CD8-positive, alpha-beta memory T cell (primary cell): ENCODE measurements around the gene MRPL53. TPM values are rescaled to one million over a fixed set of nuclear protein-coding genes. Genes with fewer than 3 reads are reported as not detected.
"Not testable (repeated sequence)": the region's sequence is repeated elsewhere in the genome, so short reads cannot be mapped to it uniquely, and the experiment has no call there.

Experiments
- CTCF ChIA-PET: fragments of 350-600 bp; sonication (Branson Sonifier 250); formaldehyde crosslinking; loops from one replicate; lab custom pipeline; 2021; ENCODE audit warnings: antibody characterized with exemption; lab: Charles Lee
- POLR2A ChIA-PET: fragments of 350-600 bp; sonication (Branson Sonifier 250); formaldehyde crosslinking; loops from one replicate; lab custom pipeline; 2021; ENCODE audit warnings: antibody characterized with exemption; lab: Charles Lee
- DNase-seq, 5 donors: peaks; one replicate each; pipeline versions ENCODE4 v3.0.0 to v3.0.0-alpha.2; 2020 to 2022; ENCODE audit warnings: mixed read lengths in 1 of 5
- H3K27ac ChIP-seq: one replicate; pipeline ENCODE4 v1.7.0; 2013; ENCODE audit warnings: low read depth, mild to moderate bottlenecking, low read length, moderate library complexity
- H3K27me3 ChIP-seq: 2 replicates; pipeline ENCODE4 v1.7.0; 2013; ENCODE audit warnings: low read length, mild to moderate bottlenecking; ENCODE audit not compliant: insufficient read depth, poor library complexity, severe bottlenecking
- H3K36me3 ChIP-seq: 2 replicates; pipeline ENCODE4 v1.7.0; 2013; ENCODE audit warnings: mild to moderate bottlenecking, low read length, moderate library complexity; ENCODE audit not compliant: insufficient read depth
- H3K4me1 ChIP-seq: 2 replicates; pipeline ENCODE4 v1.7.0; 2013; ENCODE audit warnings: mild to moderate bottlenecking, low read length, moderate library complexity; ENCODE audit not compliant: insufficient read depth
- H3K4me3 ChIP-seq: 2 replicates; pipeline ENCODE4 v1.7.0; 2013; ENCODE audit warnings: mild to moderate bottlenecking, low read length
- H3K9me3 ChIP-seq: 2 replicates; pipeline ENCODE4 v1.7.0; 2013; ENCODE audit warnings: mild to moderate bottlenecking, low read length
- H3K27ac Mint-ChIP-seq, 8 donors: one replicate each; pipeline ENCODE4 v1.8.0; 2020 to 2021; ENCODE audit warnings: mixed read lengths in 8 of 8, mild to moderate bottlenecking in 6 of 8, inconsistent platforms in 3 of 8, moderate library complexity in 3 of 8
- H3K27me3 Mint-ChIP-seq, 2 donors: one replicate each; pipeline ENCODE4 v1.8.0; 2020 to 2021; ENCODE audit warnings: mixed read lengths in 2 of 2, mild to moderate bottlenecking in 1 of 2, moderate library complexity in 1 of 2
- H3K36me3 Mint-ChIP-seq, 3 donors: one replicate each; pipeline ENCODE4 v1.8.0; 2020 to 2021; ENCODE audit warnings: mixed read lengths in 3 of 3, inconsistent platforms in 1 of 3, mild to moderate bottlenecking in 1 of 3
- H3K4me1 Mint-ChIP-seq, 3 donors: one replicate each; pipeline ENCODE4 v1.8.0; 2020 to 2021; ENCODE audit warnings: mixed read lengths in 3 of 3, inconsistent platforms in 1 of 3, mild to moderate bottlenecking in 1 of 3
- H3K4me3 Mint-ChIP-seq, 7 donors: one replicate each; pipeline ENCODE4 v1.8.0; 2020 to 2021; ENCODE audit warnings: mixed read lengths in 7 of 7, mild to moderate bottlenecking in 6 of 7, moderate library complexity in 4 of 7, inconsistent platforms in 2 of 7
- H3K9me3 Mint-ChIP-seq, 5 donors: one replicate each; pipeline ENCODE4 v1.8.0; 2020 to 2022; ENCODE audit warnings: mixed read lengths in 5 of 5, mild to moderate bottlenecking in 3 of 5, moderate library complexity in 2 of 5, inconsistent platforms in 1 of 5
- polyA plus RNA-seq: library from polyadenylated mRNA; unstranded; fragments of 300-500 nt; fragmentation: Illumina TruSeq; gene quantifications from one replicate; pipeline ENCODE4 v1.2.3, GENCODE V29; 2021
- total RNA-seq, 2 experiments: library from RNA; stranded (reverse); gene quantifications; one replicate each; pipeline ENCODE4 v1.2.3, GENCODE V29; 2021

The MRPL53 gene
- total and polyA plus RNA-seq, 3 experiments from 2014 or later = 108 to 118 (median 115) TPM

DNA sequence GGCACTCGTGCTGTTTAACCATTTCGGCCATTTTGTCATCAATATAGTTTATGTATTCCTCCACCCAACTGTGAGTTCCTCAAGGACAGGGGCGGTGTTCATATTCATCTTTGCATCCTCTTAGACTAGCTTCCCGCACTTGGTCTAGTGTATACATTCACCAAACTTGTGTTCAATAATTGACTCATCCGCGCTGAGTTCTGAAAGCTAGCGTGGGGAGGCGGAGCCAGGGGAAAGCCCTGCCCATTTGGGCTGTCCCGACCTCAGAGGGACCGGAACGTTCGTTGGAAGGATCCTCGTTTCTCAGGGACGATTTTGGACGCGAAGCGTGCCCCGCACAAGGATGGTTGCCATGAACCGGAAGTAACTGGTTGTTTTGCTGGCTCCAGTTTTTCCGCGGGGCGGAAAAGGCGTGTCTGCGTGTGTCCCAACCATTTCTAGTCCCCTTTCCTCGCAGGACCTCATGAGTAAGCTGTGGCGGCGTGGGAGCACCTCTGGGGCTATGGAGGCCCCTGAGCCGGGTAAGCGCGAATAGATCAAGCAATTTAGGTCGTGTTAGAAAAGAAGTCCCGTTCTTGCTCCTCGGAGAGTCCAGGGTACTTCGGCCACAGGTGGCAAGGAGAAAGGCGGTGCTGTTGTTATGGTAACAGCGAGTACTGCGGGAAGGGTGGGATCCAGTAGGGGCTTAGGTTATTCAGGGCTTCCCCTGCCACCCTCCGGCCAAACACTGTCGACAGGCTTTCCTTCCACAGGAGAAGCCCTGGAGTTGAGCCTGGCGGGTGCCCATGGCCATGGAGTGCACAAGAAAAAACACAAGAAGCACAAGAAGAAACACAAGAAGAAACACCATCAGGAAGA is 17.6 kb downstream of the MRPL53 start, which contains the start of gene INO80B:
Gene INO80B (plus strand): TSS at position 434 of the 858 bp plus-strand sequence. CDS start 30 bp downstream, at position 464.
- Mint-ChIP-seq H3K9me3 (no peaks in the 10 kb centered on the region), H3K27ac (peak within 1 kb of the TSS; percentile 91 to 100 (median 98)), H3K4me1 (peaks cover 59 to 64% (median 63%) of the 10 kb centered on the region in 3 donors), H3K36me3 (peaks cover 0 to 22% (median 0%) of the 10 kb centered on the region in 3 donors), H3K4me3 (peak within 1 kb of the TSS; percentile 87 to 99 (median 96)), H3K27me3 (no peaks in the 10 kb centered on the region)
- Histone ChIP-seq H3K4me3 (peak within 1 kb of the TSS; percentile 82), H3K27ac (peak within 1 kb of the TSS; percentile 64), H3K9me3 (no peaks in the 10 kb centered on the region), H3K27me3 (no peaks in the 10 kb centered on the region), H3K36me3 (no peaks in the 10 kb centered on the region), H3K4me1 (peaks cover 48% of the 10 kb centered on the region)
- ChIA-PET POLR2A (interaction anchor here (0.8 to 3.1 kb wide), 7 partner anchors 14 to 77 kb away, joined by 3 to 38 read pairs (median 4); partner anchors contain the start of genes C2orf81, CCDC142, MRPL53 and TTC31), CTCF (interaction anchor here (0.7 to 5.8 kb wide), 15 partner anchors 10 to 273 kb away, joined by 3 to 83 read pairs (median 4); partner anchors contain the start of genes C2orf81, CCDC142, MRPL53 and TTC31)
- peak; percentile 91 to 98 (median 97) for DNase-seq

GRCh38 chr2:74450570-74451190 is 21.8 kb downstream of the MRPL53 start:
- DNase-seq = no peak
- Histone ChIP-seq H3K4me3 (no peak overlapping the region), H3K4me1 (peaks cover 24% of the 10 kb centered on the region), H3K36me3 (no peaks in the 10 kb centered on the region), H3K9me3 (no peaks in the 10 kb centered on the region), H3K27ac (no peak overlapping the region), H3K27me3 (no peaks in the 10 kb centered on the region)
- ChIA-PET POLR2A (interaction anchor here (0.6 to 0.7 kb wide), 2 partner anchors 23 to 46 kb away, joined by 4 to 7 read pairs; no protein-coding TSS in a partner anchor), CTCF (interaction anchor here (1.2 kb wide), 1 partner anchor 32 kb away, joined by 5 read pairs; the partner anchor contains the start of genes CCDC142 and TTC31)
- Mint-ChIP-seq H3K36me3 (peaks cover 0 to 6% (median 0%) of the 10 kb centered on the region in 3 donors), H3K4me1 (peaks cover 28 to 30% (median 30%) of the 10 kb centered on the region in 3 donors), H3K27me3 (no peaks in the 10 kb centered on the region), H3K4me3 (no peak overlapping the region), H3K27ac (peak overlapping the region in 4 of 8 donors; percentile 28 to 63 (median 44)), H3K9me3 (no peaks in the 10 kb centered on the region)

DNA sequence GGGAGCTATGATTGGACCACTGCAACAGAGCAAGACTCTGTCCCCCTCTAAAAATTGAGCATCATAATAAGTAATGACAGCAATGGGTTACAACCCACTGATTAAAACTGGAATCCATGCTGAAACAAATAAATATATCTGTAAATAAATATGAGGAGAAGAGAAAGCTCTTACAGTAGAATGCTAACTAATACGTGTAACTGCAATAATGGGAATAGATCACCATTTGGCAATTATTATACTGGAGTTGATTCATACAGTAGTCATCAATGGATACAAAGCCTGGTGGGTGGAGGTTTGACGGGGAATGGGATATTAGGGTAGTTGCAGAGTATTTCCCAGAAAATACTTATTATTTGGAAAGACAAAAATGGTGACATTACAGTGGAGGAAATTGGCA is 23.7 kb downstream of the MRPL53 start:
- POLR2A ChIA-PET = no interaction called here

DNA sequence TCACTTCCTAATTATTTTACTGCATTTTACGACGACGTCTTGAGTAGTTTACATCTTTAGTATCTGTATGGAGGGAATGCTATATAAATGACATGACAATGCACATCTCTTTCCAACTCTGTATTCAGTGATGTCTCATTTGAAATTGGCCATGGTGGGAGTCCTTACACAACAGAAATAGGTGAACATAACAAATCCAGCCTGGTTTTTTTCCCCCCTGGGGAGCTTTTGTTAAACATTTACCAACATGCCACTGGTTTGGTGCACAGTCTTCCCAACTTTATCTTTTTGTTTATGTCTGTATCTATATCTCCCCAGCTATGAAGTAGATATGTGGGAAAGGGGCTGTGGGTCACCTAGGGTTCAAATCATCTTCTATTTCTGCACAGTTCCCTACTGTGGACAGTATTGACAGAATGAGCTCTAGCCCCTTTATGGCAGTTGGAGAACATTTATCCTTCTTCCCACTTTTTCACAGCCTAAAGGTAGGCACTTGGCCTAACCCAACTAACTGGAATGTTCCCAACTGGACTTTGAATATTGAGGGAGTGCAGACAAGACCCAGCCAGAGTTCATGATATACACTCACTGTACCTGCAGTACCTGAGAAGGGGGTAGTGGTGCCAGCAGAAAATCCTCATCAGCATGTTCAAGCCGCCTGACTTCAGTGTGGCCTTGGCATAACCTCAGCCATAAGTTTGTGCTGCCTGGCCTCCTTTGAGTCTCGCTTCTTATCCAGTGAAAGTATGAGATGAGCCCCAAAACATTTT is 25.1 kb downstream of the MRPL53 start:
- H3K36me3 ChIP-seq = no peaks in the 10 kb centered on the region
- peaks cover 5% of the 10 kb centered on the region for H3K4me1 ChIP-seq
- H3K27me3 Mint-ChIP-seq = peaks cover 14 to 16% of the 10 kb centered on the region in 2 donors
- peaks cover 3 to 4% (median 4%) of the 10 kb centered on the region in 3 donors for H3K4me1 Mint-ChIP-seq
- no peak overlapping the region for H3K4me3 Mint-ChIP-seq
- no peaks in the 10 kb centered on the region for H3K36me3 Mint-ChIP-seq
- no peak overlapping the region for H3K4me3 ChIP-seq
- CTCF ChIA-PET = no interaction called here
- H3K9me3 Mint-ChIP-seq = no peaks in the 10 kb centered on the region
- no peak overlapping the region for H3K27ac ChIP-seq
- peaks cover 5% of the 10 kb centered on the region for H3K27me3 ChIP-seq
- H3K9me3 ChIP-seq = no peaks in the 10 kb centered on the region
- H3K27ac Mint-ChIP-seq = no peak overlapping the region
- DNase-seq = no peak
- POLR2A ChIA-PET = no interaction called here

More for the DNA sequence above, 23.7 kb downstream of the MRPL53 start:
- CTCF ChIA-PET = interaction anchor here (1.3 kb wide), 1 partner anchor 57 kb away, joined by 4 read pairs; no protein-coding TSS in a partner anchor
- peaks cover 13 to 15% (median 15%) of the 10 kb centered on the region in 3 donors for H3K4me1 Mint-ChIP-seq
- H3K36me3 Mint-ChIP-seq = no peaks in the 10 kb centered on the region
- peak overlapping the region in 2 of 8 donors; percentile 26 to 32 for H3K27ac Mint-ChIP-seq
- Histone ChIP-seq H3K4me1 (peaks cover 12% of the 10 kb centered on the region), H3K27ac (no peak overlapping the region), H3K36me3 (no peaks in the 10 kb centered on the region), H3K27me3 (no peaks in the 10 kb centered on the region), H3K9me3 (no peaks in the 10 kb centered on the region), H3K4me3 (no peak overlapping the region)
- H3K9me3 Mint-ChIP-seq = no peaks in the 10 kb centered on the region
- peaks cover 8 to 15% of the 10 kb centered on the region in 2 donors for H3K27me3 Mint-ChIP-seq
- no peak for DNase-seq
- no peak overlapping the region for H3K4me3 Mint-ChIP-seq

DNA sequence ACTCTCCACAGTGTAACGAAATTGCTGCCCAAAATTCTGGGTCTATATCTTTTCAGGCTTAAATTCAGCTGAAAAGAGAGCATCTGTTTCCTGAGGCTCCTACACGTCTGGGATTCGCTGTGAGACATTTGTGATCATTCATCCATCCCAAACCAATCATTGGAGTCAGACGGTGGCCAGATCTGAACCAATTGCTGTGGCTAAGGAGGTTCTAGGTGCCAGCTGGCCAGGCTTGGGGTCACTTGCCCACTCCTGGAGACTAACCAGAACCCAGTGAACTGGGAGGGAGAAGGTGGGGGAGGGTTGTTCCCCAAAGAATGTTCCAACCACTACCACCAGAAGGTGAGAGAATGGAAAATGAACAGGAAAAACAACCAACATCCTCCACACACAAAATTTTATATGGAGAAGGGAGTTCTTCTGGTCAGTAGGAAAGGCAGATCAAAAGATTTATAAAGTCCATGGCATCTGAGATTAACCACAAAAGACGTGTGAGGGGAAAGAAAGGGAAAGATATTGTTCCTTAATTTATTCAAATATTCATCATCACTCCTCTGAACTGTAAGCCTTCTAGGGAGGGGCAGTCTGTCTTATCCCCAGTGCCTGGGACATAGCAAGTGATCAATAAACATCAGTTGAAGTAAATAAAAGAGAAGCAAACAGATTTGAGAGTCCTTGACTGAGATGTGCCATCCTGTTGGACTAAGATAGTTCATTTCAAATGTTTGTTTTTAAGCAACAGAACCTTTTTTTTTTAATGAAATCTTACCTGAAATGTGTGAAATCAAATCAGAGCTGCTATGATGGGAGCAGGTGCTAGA is 27.8 kb downstream of the MRPL53 start:
- Mint-ChIP-seq H3K27me3 (peaks cover 21 to 24% of the 10 kb centered on the region in 2 donors), H3K9me3 (peaks cover 0 to 2% (median 0%) of the 10 kb centered on the region in 5 donors), H3K27ac (no peak overlapping the region), H3K4me3 (no peak overlapping the region), H3K36me3 (no peaks in the 10 kb centered on the region), H3K4me1 (peaks cover 6 to 20% (median 8%) of the 10 kb centered on the region in 3 donors)
- no peak for DNase-seq
- ChIA-PET POLR2A (no interaction called here), CTCF (interaction anchor here (0.9 to 1.5 kb wide), 2 partner anchors 10 to 44 kb away, joined by 3 to 4 read pairs; partner anchors contain the start of gene INO80B)
- Histone ChIP-seq H3K36me3 (no peaks in the 10 kb centered on the region), H3K27ac (no peak overlapping the region), H3K9me3 (no peaks in the 10 kb centered on the region), H3K4me1 (peaks cover 8% of the 10 kb centered on the region), H3K4me3 (no peak overlapping the region), H3K27me3 (peaks cover 26% of the 10 kb centered on the region)

DNA sequence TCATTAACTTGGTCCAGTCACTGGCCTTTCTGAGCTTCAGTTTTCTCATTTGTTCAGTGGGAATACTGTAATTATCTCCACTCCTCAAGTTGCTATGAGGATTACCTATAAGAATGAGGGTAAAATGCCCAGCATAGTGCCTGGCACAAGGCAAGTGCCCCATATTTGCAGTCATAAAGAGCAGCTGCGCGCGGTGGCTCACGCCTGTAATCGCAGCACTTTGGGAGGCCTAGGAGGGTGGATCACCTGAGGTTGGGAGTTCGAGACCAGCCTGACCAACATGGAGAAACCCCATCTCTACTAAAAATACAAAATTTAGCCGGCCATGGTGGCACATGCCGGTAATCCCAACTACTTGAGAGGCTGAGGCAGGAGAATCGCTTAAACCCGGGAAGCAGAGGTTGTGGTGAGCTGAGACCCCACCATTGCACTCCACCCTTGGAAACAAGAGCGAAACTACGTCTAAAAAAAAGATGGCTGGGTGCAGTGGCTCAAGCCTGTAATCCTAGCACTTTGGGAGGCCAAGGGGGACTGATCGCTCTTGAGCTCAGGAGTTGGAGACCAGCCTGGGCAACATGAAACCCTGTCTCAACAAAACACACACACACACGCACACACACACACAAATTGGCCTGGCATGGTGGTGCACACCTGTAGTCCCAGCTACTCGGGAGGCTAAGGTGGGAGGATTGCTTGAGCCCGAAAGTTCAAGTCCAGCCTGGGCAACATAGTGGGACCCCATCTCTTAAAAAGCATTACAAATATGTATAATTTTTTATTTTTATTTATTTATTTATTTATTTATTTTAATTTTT is 29.8 kb downstream of the MRPL53 start:
- POLR2A ChIA-PET = interaction anchor here (0.5 to 0.7 kb wide), 3 partner anchors 19 to 599 kb away, joined by 3 to 5 read pairs (median 3); no protein-coding TSS in a partner anchor
- H3K9me3 Mint-ChIP-seq, DNase-seq, H3K36me3 Mint-ChIP-seq, H3K9me3 ChIP-seq, H3K4me1 ChIP-seq, H3K27ac ChIP-seq, CTCF ChIA-PET, H3K36me3 ChIP-seq, H3K4me3 ChIP-seq: not testable (repeated sequence)
- Mint-ChIP-seq H3K4me3 (peak overlapping the region in 6 of 7 donors; percentile 52 to 78 (median 66)), H3K27me3 (peaks cover 27 to 37% of the 10 kb centered on the region in 2 donors), H3K27ac (peak overlapping the region in 4 of 8 donors; percentile 48 to 81 (median 66)), H3K4me1 (peaks cover 6 to 20% (median 8%) of the 10 kb centered on the region in 3 donors)
- H3K27me3 ChIP-seq = peaks cover 26% of the 10 kb centered on the region
